Stimulated activated CD4-positive, alpha-beta T cell treated with anti-CD3 and anti-CD28 coated beads, Interleukin-2, amount 100 ng/mL, for 4 hours (primary cell): Measurements from ENCODE around the gene ATG16L2.
"Not testable (repeated sequence)": the region's sequence is repeated elsewhere in the genome, so short reads cannot be mapped to it uniquely, and the experiment has no call there.

Experiments
- DNase-seq: peaks from one replicate; pipeline ENCODE4 v3.0.0-alpha.2; 2020; ENCODE audit warnings: low read depth

Gene ATG16L2

GRCh38 chr11:72848846-72849466 is 34.7 kb downstream of the ATG16L2 start:
- peak; percentile 13 for DNase-seq

GRCh38 chr11:72850832-72851231 is 36.6 kb downstream of the ATG16L2 start:
- no peak for DNase-seq

- DNase-seq: no peak
These were observed 37.5 kb downstream of the ATG16L2 start for GRCh38 chr11:72851726-72852125.

GRCh38 chr11:72856065-72856464 is 41.9 kb downstream of the ATG16L2 start:
- DNase-seq: no peak

GRCh38 chr11:72856551-72857345 is 42.5 kb downstream of the ATG16L2 start:
- DNase-seq: no peak

GRCh38 chr11:72858267-72858666 is 44.1 kb downstream of the ATG16L2 start:
- not testable (repeated sequence) for DNase-seq

GRCh38 chr11:72859126-72859525 is 44.9 kb downstream of the ATG16L2 start:
- no peak for DNase-seq

GRCh38 chr11:72860010-72860409 is 45.8 kb downstream of the ATG16L2 start:
- no peak for DNase-seq

- no peak for DNase-seq
These were observed 46.4 kb downstream of the ATG16L2 start for GRCh38 chr11:72860592-72860991.

GRCh38 chr11:72863091-72863490 is 48.9 kb downstream of the ATG16L2 start:
- no peak for DNase-seq

- DNase-seq: no peak
These were observed 49.7 kb downstream of the ATG16L2 start for GRCh38 chr11:72863916-72864315.

GRCh38 chr11:72864702-72865655 is 50.8 kb downstream of the ATG16L2 start:
- no peak for DNase-seq

GRCh38 chr11:72867970-72868369 is 53.8 kb downstream of the ATG16L2 start:
- DNase-seq: no peak

GRCh38 chr11:72869831-72870230 is 55.6 kb downstream of the ATG16L2 start:
- DNase-seq: no peak

- DNase-seq: no peak
These were observed 56.9 kb downstream of the ATG16L2 start for GRCh38 chr11:72871119-72871518.

- DNase-seq: no peak
These were observed 57.8 kb downstream of the ATG16L2 start for GRCh38 chr11:72872012-72872411.

- no peak for DNase-seq
These were observed 61.5 kb downstream of the ATG16L2 start for GRCh38 chr11:72875736-72876135.

GRCh38 chr11:72876147-72876546 is 61.9 kb downstream of the ATG16L2 start:
- no peak for DNase-seq
